Stimulated activated naive B cell treated with anti-CD40 and anti-IgM and Interleukin-4, amounts not matched to agents 10 μg/mL and 1 μg/mL and 100 μg/mL, for 72 hours (primary cell): Measurements from ENCODE around the gene TMOD2.

Experiments used
- ATAC-seq, 2 donors: fragments of 150-1000 bp; cut with Tn5 transposase; replicated peaks; 2 replicates each; pipeline ENCODE4 v1.10.0; 2021; ENCODE audit warnings: moderate library complexity in 1 of 2
- DNase-seq: peaks from one replicate; pipeline ENCODE4 v3.0.0; 2021
- H3K27ac Mint-ChIP-seq: one replicate; pipeline ENCODE4 v1.8.0; 2022; ENCODE audit warnings: mild to moderate bottlenecking, mixed read lengths
- H3K27me3 Mint-ChIP-seq, 2 donors: one replicate each; pipeline ENCODE4 v1.8.0; 2022; ENCODE audit warnings: mixed read lengths in 2 of 2
- H3K36me3 Mint-ChIP-seq, 2 donors: one replicate each; pipeline ENCODE4 v1.8.0; 2022; ENCODE audit warnings: mixed read lengths in 2 of 2, mild to moderate bottlenecking in 1 of 2
- H3K4me1 Mint-ChIP-seq, 2 donors: one replicate each; pipeline ENCODE4 v1.8.0; 2022; ENCODE audit warnings: mixed read lengths in 2 of 2, mild to moderate bottlenecking in 1 of 2
- H3K4me3 Mint-ChIP-seq, 2 donors: one replicate each; pipeline ENCODE4 v1.8.0; 2022; ENCODE audit warnings: mild to moderate bottlenecking in 2 of 2, mixed read lengths in 2 of 2, moderate library complexity in 1 of 2
- H3K9me3 Mint-ChIP-seq, 2 donors: one replicate each; pipeline ENCODE4 v1.8.0; 2022; ENCODE audit warnings: mixed read lengths in 2 of 2, mild to moderate bottlenecking in 1 of 2

TMOD2 gene

DNA sequence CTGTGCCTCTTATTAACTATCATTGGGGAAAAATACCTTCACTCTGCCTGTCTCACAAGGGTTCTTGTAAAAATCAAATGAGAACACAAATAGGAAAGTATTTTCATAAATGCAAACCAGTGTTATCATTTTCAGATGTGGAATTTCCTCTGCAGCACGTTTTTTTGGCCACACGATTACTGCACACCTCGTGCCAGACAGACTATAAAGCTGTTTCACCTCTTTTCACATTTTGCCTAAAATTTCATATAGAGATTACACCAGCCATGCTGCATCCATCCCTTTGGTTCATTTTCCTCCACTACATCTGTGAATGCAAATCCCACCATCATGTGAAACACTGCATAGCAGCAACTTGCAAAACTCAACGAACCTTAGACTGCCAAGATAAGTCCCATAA is 1.2 kb upstream of the TMOD2 start:
- DNase-seq (no peak), ATAC-seq (no peak)
- Mint-ChIP-seq H3K4me1 (peaks cover 7 to 13% of the 10 kb centered on the region in 2 donors), H3K27me3 (peaks cover 0 to 5% of the 10 kb centered on the region in 2 donors), H3K4me3 (peak overlapping the region in 1 of 2 donors; percentile 94), H3K36me3 (no peaks in the 10 kb centered on the region), H3K27ac (no peak overlapping the region), H3K9me3 (no peaks in the 10 kb centered on the region)

DNA sequence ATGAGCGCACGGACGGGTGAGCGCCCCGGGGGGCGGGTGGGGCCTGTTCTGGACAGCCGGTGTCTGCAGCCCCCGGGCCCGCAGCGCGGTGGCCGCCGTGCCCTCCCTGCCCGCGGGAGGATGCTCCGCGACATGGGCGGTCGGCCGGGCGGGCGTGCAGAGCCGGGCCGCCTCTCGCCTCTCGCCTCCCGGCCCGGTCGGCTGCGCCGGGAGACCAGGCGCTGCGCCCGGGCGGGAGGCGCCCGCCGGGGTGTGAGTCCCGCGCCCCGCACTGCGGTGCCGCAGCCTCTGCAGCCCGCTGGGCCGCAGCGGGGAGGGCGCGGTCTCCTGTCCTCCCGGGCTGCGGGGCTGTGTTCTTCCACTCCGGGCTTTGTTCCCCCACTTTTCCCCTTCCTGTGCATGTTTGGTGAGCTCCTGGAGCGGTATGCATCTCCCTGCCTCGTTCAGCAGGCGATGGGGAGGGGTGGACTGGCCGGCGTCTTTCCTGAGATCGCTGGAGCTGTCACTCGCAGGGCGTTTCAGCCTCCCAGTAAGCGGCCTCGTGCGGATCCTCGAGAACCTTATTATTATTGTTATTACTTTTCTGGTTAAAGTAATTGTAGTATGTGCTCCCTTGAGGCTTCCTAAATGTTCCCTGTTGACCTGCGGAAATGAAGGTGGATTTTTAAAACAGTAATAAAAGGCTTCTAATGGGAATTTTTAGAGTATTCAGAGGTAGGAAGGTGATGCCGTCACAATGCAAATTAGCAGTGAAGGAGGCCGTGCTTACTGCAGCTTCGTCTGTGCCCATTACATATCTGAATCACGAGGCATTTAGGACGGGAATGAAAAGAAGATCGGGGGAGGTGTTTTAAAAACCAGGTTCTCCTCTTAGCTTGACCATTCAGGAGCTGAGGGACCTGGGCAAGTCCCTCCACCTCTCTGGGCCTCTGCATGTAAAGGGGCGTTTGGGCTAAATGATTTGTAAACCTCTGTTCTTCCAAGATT is 593 bp downstream of the TMOD2 start:
- H3K36me3 Mint-ChIP-seq, result no peaks in the 10 kb centered on the region
- H3K27ac Mint-ChIP-seq, result no peak overlapping the region
- H3K4me1 Mint-ChIP-seq, result peaks cover 12 to 22% of the 10 kb centered on the region in 2 donors
- no peaks in the 10 kb centered on the region for H3K9me3 Mint-ChIP-seq
- DNase-seq (no peak), ATAC-seq (peak; percentile 62 to 69)
- peaks cover 5 to 8% of the 10 kb centered on the region in 2 donors for H3K27me3 Mint-ChIP-seq
- H3K4me3 Mint-ChIP-seq, result peak overlapping the region; percentile 87 to 94

GRCh38 chr15:51752888-51753287 is 1.5 kb downstream of the TMOD2 start:
- peaks cover 12 to 22% of the 10 kb centered on the region in 2 donors for H3K4me1 Mint-ChIP-seq

DNA sequence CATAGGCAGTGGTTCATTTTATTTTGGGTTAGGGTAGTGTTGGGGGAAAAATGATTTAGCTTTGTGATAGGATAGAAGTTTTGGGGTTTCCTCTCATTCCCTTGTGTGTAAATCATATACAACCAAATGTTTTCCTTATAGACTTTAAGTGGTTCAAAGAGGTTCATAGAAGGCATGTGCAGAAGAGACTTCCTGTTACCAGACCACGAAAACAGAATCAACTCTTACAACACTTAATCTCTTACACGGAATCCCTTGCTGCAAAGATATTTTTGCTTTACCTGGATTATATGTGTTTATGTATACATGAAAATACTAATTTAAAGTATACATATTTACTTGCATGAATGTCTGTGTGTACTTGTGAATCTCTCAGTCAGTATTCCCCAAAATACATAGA is 2.9 kb downstream of the TMOD2 start:
- Mint-ChIP-seq H3K4me3 (no peak overlapping the region), H3K9me3 (no peaks in the 10 kb centered on the region), H3K27me3 (peaks cover 5 to 8% of the 10 kb centered on the region in 2 donors), H3K4me1 (peaks cover 12 to 22% of the 10 kb centered on the region in 2 donors), H3K36me3 (no peaks in the 10 kb centered on the region), H3K27ac (no peak overlapping the region)
- ATAC-seq, result no peak
- no peak for DNase-seq

More at GRCh38 chr15:51752888-51753287, 1.5 kb downstream of the TMOD2 start:
- Mint-ChIP-seq H3K9me3 (no peaks in the 10 kb centered on the region), H3K4me3 (peak overlapping the region; percentile 34 to 40), H3K27ac (no peak overlapping the region), H3K36me3 (no peaks in the 10 kb centered on the region), H3K27me3 (peaks cover 5 to 8% of the 10 kb centered on the region in 2 donors)
- ATAC-seq (no peak), DNase-seq (no peak)

- no peaks in the 10 kb centered on the region for H3K9me3 Mint-ChIP-seq
- peaks cover 5 to 8% of the 10 kb centered on the region in 2 donors for H3K27me3 Mint-ChIP-seq
- H3K4me1 Mint-ChIP-seq, result peaks cover 12 to 19% of the 10 kb centered on the region in 2 donors
- ATAC-seq, result no peak
- H3K27ac Mint-ChIP-seq, result no peak overlapping the region
- H3K4me3 Mint-ChIP-seq, result no peak overlapping the region
- DNase-seq, result no peak
- no peaks in the 10 kb centered on the region for H3K36me3 Mint-ChIP-seq
Measured at GRCh38 chr15:51755790-51756189, 4.4 kb downstream of the TMOD2 start.

- Mint-ChIP-seq H3K27ac (no peak overlapping the region), H3K4me3 (no peak overlapping the region), H3K36me3 (no peaks in the 10 kb centered on the region), H3K27me3 (peaks cover 5 to 8% of the 10 kb centered on the region in 2 donors), H3K9me3 (no peaks in the 10 kb centered on the region), H3K4me1 (peaks cover 12 to 14% of the 10 kb centered on the region in 2 donors)
- DNase-seq (no peak), ATAC-seq (no peak)
Measured at GRCh38 chr15:51756482-51756881, 5.1 kb downstream of the TMOD2 start.

- DNase-seq (no peak), ATAC-seq (no peak)
- Mint-ChIP-seq H3K4me3 (no peak overlapping the region), H3K9me3 (no peaks in the 10 kb centered on the region), H3K36me3 (no peaks in the 10 kb centered on the region), H3K27me3 (peaks cover 5 to 8% of the 10 kb centered on the region in 2 donors), H3K4me1 (peaks cover 9 to 14% of the 10 kb centered on the region in 2 donors), H3K27ac (no peak overlapping the region)
Measured at GRCh38 chr15:51757450-51757849, 6.1 kb downstream of the TMOD2 start.

DNA sequence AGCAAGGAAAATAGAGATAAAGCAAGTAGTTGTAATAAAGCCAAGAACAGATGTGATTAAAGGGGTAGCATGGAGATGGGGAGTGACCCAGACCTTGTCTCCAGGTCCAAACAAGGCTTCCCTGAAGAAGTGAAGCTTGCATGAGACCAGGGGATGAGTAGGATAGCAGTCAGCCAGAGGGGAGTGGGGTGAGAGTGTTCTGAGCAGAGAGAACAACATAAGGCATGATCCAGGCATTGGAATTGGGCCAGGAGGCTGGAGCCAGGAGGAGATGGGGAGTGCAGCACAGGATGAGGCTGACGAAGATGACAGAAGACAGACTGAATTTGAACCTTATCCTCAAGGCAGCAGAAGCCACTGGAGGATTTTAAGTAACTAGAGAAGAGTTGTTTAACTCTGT is 7.2 kb downstream of the TMOD2 start:
- Mint-ChIP-seq H3K4me1 (peaks cover 9 to 14% of the 10 kb centered on the region in 2 donors), H3K27me3 (peaks cover 0 to 8% of the 10 kb centered on the region in 2 donors), H3K4me3 (no peak overlapping the region), H3K27ac (no peak overlapping the region), H3K9me3 (no peaks in the 10 kb centered on the region), H3K36me3 (no peaks in the 10 kb centered on the region)
- DNase-seq (no peak), ATAC-seq (no peak)

- no peaks in the 10 kb centered on the region for H3K36me3 Mint-ChIP-seq
- H3K27ac Mint-ChIP-seq, result no peak overlapping the region
- peaks cover 0 to 8% of the 10 kb centered on the region in 2 donors for H3K27me3 Mint-ChIP-seq
- DNase-seq, result no peak
- no peak overlapping the region for H3K4me3 Mint-ChIP-seq
- ATAC-seq, result no peak
- no peaks in the 10 kb centered on the region for H3K9me3 Mint-ChIP-seq
- peaks cover 9 to 14% of the 10 kb centered on the region in 2 donors for H3K4me1 Mint-ChIP-seq
Measured at GRCh38 chr15:51759557-51760070, 8.2 kb downstream of the TMOD2 start.

DNA sequence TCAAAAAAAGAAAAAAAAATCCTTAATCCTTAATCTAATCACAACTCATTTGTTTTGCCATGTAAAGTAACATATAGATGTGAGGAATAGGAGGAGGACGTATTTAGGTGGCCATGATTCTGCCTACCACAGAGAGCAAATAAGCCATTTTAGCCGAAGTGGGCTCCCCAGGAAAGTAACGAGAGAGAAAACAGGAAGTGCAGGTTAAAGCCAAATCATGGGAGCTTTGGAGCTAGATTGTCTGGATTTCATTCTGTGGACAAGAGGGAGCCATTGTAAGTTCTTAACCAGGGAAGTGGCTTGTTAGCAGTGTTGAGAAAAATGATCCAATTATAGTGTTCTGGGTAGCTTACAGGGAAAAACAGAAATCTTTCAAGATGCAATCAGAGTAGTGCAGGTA is 9.4 kb downstream of the TMOD2 start:
- H3K36me3 Mint-ChIP-seq, result no peaks in the 10 kb centered on the region

DNA sequence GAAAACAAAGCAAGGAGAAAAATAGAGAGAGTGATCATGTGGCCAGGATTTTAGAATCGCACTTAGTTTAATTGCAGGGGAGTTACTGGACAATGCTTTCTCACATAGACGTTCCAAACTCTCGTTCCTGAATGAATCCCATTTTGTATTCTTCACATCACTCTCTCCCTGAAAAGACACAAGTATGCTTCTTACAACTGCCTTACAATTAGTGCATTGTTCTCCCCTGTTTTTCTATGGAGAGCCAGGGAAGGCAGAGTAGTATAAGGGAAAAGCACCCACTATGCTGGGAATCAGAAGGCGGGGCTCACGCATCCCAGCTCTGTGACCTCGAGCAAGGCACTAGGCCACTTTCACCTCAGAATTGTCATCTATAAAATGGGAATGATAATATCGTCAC is 14.4 kb downstream of the TMOD2 start:
- Mint-ChIP-seq H3K9me3 (peaks cover 0 to 2% of the 10 kb centered on the region in 2 donors), H3K27me3 (no peaks in the 10 kb centered on the region), H3K36me3 (peaks cover 12 to 19% of the 10 kb centered on the region in 2 donors), H3K4me1 (peaks cover 8 to 9% of the 10 kb centered on the region in 2 donors), H3K27ac (no peak overlapping the region), H3K4me3 (no peak overlapping the region)
- DNase-seq (no peak), ATAC-seq (no peak)

More for the DNA sequence above, 9.4 kb downstream of the TMOD2 start:
- H3K27ac Mint-ChIP-seq, result no peak overlapping the region
- DNase-seq (no peak), ATAC-seq (no peak)
- H3K4me3 Mint-ChIP-seq, result no peak overlapping the region
- H3K4me1 Mint-ChIP-seq, result peaks cover 4 to 9% of the 10 kb centered on the region in 2 donors
- peaks cover 0 to 3% of the 10 kb centered on the region in 2 donors for H3K27me3 Mint-ChIP-seq
- no peaks in the 10 kb centered on the region for H3K9me3 Mint-ChIP-seq

GRCh38 chr15:51766341-51766740 is 14.9 kb downstream of the TMOD2 start:
- Mint-ChIP-seq H3K27ac (no peak overlapping the region), H3K27me3 (no peaks in the 10 kb centered on the region), H3K4me1 (peaks cover 7 to 9% of the 10 kb centered on the region in 2 donors), H3K9me3 (peaks cover 0 to 2% of the 10 kb centered on the region in 2 donors), H3K36me3 (peaks cover 12 to 19% of the 10 kb centered on the region in 2 donors), H3K4me3 (no peak overlapping the region)
- ATAC-seq, result no peak
- DNase-seq, result no peak

- H3K4me1 Mint-ChIP-seq, result peaks cover 7 to 9% of the 10 kb centered on the region in 2 donors
- H3K27me3 Mint-ChIP-seq, result no peaks in the 10 kb centered on the region
- peaks cover 0 to 2% of the 10 kb centered on the region in 2 donors for H3K9me3 Mint-ChIP-seq
- H3K4me3 Mint-ChIP-seq, result no peak overlapping the region
- DNase-seq (no peak), ATAC-seq (peak; percentile 78 to 79)
- H3K27ac Mint-ChIP-seq, result peak overlapping the region; percentile 68
- H3K36me3 Mint-ChIP-seq, result peaks cover 12 to 25% of the 10 kb centered on the region in 2 donors
Measured at GRCh38 chr15:51768018-51768417, 16.6 kb downstream of the TMOD2 start.

DNA sequence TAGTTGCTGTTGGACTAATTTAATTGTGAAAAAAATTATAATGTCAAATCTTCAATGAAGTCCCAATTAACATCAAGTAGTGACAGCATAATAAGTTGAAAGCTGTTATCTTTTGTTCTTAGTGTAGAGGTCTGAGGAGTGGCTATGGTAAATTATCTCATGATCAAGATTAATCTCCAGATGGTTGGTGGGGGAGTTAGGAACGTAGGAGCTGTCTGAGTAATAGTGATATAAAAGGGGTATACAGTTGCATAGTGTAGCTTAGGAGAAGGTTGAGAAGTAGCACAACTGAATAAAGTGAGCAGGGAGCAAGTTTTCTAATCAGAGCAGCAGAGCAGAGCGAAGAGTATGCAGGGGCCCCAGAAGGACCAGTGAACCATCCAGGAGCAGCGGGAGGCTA is 19.5 kb downstream of the TMOD2 start:
- H3K27me3 Mint-ChIP-seq, result no peaks in the 10 kb centered on the region
- no peak for ATAC-seq
- H3K27ac Mint-ChIP-seq, result no peak overlapping the region
- H3K36me3 Mint-ChIP-seq, result peaks cover 15 to 36% of the 10 kb centered on the region in 2 donors
- peaks cover 7 to 10% of the 10 kb centered on the region in 2 donors for H3K4me1 Mint-ChIP-seq
- H3K4me3 Mint-ChIP-seq, result no peak overlapping the region
- DNase-seq, result no peak
- H3K9me3 Mint-ChIP-seq, result peaks cover 0 to 2% of the 10 kb centered on the region in 2 donors
